ENCODE results near the gene QSER1. TPM values are rescaled to one million over a fixed set of nuclear protein-coding genes. Genes with fewer than 3 reads are reported as not detected.
A peak's percentile ranks its signal among the peaks of the same experiment; 100 is the strongest.

QSER1 gene
- total RNA-seq, 1 donor, result 38.1 TPM

DNA sequence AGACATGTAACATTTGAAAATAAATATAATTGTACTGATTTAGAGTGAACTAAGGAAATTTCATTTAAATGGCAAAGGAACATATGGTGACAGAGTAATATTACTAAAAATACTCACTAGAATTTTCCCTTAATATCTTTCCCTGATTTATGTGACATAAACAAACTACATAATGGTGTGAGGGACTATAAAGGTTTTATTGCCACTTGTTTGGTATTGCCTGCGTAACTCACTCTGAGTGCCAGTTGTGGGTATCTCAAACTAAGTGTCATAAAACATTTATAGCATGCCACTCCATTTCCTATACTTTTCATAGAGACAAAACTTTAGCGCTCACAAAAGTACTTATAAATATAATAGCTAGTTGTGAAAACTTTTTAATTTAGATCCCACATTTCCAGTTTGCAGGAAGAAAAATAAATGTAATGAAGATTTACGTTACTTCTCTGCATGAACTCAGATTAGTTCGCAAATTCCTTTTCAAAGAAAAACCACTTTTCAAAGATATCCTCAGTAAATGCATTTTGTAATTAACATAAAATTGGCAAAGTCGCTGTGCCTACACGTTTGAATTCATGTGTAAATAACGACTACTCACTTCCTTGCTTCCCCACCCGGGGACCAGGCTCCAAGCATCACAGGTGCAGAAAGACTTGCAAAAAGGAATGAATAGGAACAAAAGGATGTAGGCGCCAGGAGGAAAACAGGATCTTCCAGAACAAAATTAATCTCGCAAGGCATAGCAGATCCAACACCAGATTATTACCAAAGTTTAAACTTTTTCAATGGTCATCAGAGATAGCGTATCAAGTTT is 1.6 kb upstream of the QSER1 start:
- DNase-seq (ENCODE audit: low read depth), result no peak
- H3K4me3 ChIP-seq (ENCODE audit: low read depth, low read length), result no peak overlapping the region
- TF ChIP-seq, protein P1, sequence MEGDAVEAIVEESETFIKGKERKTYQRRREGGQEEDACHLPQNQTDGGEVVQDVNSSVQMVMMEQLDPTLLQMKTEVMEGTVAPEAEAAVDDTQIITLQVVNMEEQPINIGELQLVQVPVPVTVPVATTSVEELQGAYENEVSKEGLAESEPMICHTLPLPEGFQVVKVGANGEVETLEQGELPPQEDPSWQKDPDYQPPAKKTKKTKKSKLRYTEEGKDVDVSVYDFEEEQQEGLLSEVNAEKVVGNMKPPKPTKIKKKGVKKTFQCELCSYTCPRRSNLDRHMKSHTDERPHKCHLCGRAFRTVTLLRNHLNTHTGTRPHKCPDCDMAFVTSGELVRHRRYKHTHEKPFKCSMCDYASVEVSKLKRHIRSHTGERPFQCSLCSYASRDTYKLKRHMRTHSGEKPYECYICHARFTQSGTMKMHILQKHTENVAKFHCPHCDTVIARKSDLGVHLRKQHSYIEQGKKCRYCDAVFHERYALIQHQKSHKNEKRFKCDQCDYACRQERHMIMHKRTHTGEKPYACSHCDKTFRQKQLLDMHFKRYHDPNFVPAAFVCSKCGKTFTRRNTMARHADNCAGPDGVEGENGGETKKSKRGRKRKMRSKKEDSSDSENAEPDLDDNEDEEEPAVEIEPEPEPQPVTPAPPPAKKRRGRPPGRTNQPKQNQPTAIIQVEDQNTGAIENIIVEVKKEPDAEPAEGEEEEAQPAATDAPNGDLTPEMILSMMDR (IDR thresholded peaks at IDR 0.05; ENCODE audit: insufficient read depth, low read length), result no peak

DNA sequence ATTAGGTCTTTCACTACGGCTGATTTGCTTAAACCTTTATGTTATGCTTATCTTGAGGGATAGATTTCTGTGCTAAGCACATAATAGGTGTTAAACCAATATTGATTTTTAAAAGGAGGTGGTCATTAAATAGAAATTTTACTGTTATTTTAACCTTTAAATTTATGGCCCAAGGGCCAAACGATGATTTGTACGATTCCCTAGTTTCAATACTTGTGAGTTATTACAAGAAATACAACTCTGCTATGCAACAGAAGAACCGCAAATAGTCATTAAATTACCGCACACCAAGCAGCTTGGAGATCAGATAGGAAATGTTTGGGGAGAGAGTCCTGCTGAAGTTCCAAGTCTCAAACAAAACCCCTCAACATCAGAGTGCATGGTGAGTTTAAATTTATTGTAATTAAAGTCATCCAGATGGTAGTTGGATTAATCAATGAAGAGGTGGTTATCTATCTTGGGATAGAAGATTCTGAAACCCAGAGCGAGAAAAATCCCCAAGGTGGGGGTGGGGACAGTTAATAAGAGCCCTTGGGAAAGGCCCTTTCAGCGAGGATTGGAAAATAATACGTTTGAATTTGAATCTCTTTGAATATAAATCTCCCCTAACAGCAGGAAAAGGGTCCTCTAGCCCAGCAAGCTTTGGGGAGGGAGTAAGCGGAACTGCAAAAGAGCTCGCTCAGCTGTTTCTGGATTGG is 805 bp upstream of the QSER1 start:
- DNase-seq (ENCODE audit: low read depth), result peak; percentile 15
- TF ChIP-seq, protein P1 (IDR thresholded peaks at IDR 0.05; ENCODE audit: insufficient read depth, low read length), result no peak
- H3K4me3 ChIP-seq (ENCODE audit: low read depth, low read length), result peak overlapping the region; percentile 83

DNA sequence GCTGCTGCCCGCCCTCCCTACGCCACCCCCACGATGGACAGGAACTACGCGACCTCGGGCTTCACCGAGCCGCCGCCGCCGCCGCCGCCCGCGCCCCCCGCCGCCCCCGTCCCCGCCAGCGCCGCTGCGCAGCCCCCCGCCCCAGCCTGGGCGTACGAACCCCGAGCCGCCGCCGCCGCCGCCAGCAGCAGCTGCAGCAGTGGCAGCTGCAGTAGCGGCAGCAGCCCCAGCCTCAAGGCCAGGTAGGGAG is 407 bp downstream of the QSER1 start:
- no peak for DNase-seq (ENCODE audit: low read depth)
- TF ChIP-seq, protein P1 (IDR thresholded peaks at IDR 0.05; ENCODE audit: insufficient read depth, low read length), result no peak
- peak overlapping the region; percentile 83 for H3K4me3 ChIP-seq (ENCODE audit: low read depth, low read length)

DNA sequence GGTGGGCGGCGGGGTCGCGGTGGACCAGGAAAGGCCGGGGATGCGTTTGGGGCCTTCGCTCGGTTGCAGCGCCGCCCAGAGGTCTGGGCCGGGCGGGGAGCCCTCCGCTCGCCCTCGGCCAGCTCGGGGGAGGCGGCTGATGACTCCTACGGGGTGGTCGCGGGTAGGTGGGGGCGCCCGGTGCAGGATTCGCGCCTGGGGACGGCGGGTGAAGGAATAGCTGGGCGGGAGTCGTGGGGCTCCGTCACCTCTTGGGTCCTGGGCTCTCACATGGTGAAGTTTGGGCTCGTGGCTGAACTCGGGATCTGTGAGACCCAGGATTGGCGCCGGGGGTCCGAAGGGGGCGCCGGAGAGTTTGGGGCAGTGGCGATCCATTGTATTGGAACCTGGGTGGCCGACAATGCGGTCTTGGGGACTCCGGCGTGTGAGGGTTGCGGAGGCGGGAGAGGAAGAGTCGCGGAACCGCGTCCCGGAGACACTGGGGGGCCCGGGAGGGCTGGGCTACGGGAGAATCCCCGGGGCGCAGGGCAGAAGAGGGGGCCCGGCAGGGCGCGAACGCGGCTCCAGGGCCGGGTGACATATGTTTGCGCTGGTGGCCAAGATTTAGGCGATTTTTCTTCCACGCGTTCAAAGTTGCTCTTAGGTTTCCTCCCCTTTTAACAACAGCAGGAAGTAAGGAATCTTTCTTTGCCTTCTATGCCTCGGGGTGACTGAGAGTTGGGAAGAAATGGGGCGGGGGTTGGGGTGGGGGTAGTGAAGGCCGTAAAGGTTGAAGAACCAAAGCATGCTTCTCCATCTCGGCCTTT is 935 bp downstream of the QSER1 start:
- DNase-seq (ENCODE audit: low read depth), result peak; percentile 23
- TF ChIP-seq, protein P1 (IDR thresholded peaks at IDR 0.05; ENCODE audit: insufficient read depth, low read length), result peak; percentile 54
- H3K4me3 ChIP-seq (ENCODE audit: low read depth, low read length), result peak overlapping the region; percentile 83

DNA sequence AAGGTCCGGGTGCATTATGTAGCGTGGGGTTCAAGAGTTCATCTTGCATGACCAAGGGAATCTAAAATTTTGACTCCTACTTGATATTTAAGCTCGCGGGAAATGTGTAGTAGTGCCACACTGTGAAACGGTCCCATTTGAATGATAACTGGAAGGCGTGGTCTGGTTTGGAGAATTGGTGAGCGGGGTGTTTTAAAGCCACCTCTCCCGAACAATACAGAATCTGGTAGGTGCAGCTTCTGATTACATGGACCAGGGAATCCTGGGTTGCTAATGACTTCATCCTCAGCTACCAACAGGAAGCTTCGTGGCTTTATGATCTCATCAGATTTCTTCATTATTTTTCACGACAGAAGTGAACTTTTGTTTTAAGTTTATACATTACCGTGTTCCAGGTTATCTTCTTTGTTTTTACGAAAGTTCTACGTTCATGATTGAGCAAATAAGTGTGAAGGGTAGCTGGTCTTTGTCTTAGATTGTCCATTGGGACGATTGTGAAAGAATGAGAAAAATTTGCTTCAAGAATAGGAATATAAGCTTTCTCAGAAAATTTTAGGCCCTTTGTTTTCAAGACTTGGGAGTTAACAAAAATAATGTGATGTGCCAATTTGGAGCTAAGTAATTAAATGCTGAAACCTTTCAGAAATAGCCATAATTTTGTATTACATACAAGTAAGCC is 1.7 kb downstream of the QSER1 start:
- H3K4me3 ChIP-seq (ENCODE audit: low read depth, low read length), result peak overlapping the region; percentile 83
- TF ChIP-seq, protein P1 (IDR thresholded peaks at IDR 0.05; ENCODE audit: insufficient read depth, low read length), result no peak
- DNase-seq (ENCODE audit: low read depth), result peak; percentile 81

DNA sequence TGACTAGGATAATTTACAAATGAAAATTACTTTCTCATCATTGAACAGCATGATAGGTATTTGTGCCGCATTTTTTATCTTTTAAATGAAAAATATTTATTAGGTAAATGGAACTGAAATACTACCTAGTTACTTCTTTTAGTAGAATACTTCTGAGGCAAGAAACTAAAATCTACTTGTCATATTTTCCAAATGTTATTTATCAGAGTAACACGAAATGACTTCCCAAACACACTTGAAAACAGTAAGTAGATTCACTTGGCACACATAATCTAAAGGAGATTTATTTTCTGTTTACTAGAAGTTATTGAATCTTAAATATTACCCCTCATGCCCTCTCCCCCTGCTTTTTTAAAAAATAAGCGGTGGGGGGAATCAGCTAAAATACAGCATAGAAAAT is 2.3 kb downstream of the QSER1 start:
- no peak for DNase-seq (ENCODE audit: low read depth)
- peak overlapping the region; percentile 83 for H3K4me3 ChIP-seq (ENCODE audit: low read depth, low read length)

More for the DNA sequence above, 2.3 kb downstream of the QSER1 start:
- TF ChIP-seq, protein P1 (IDR thresholded peaks at IDR 0.05; ENCODE audit: insufficient read depth, low read length), result no peak
